A673 (cell line): Measurements from ENCODE around the gene HS6ST2. TPM values are rescaled to one million over a fixed set of nuclear protein-coding genes. Genes with fewer than 3 reads are reported as not detected.

Source experiments
- BruUV-seq: library from RNA; stranded (reverse); fragments of 400-500 nt; replicated peaks from 2 replicates; lab custom pipeline; 2021; lab: Mats Ljungman, UMichigan
- CTCF ChIA-PET: fragments of 300-600 bp; sonication (Branson Sonifier 250); formaldehyde crosslinking; loops from one replicate; lab custom pipeline; 2022; ENCODE audit warnings: antibody characterized with exemption; lab: Charles Lee
- POLR2A ChIA-PET: fragments of 300-600 bp; sonication (Branson Sonifier 250); formaldehyde crosslinking; loops from one replicate; lab custom pipeline; 2022; ENCODE audit warnings: antibody characterized with exemption; ENCODE audit not compliant: low non-redundant PET; lab: Charles Lee
- DNase-seq: peaks from one replicate; pipeline ENCODE4 v3.0.0-alpha.2; 2015; ENCODE audit warnings: low spot score
- H3K27ac ChIP-seq: fragments of 200-600 bp; sonication (generic); 2 replicates; pipeline ENCODE4 v1.5.1; 2016; ENCODE audit warnings: mixed run types, low read depth, mild to moderate bottlenecking, mixed read lengths, antibody characterized with exemption, low read length; ENCODE audit not compliant: poor library complexity, severe bottlenecking
- H3K27me3 ChIP-seq: fragments of 200-600 bp; sonication (generic); replicated peaks from 2 replicates; pipeline ENCODE4 v1.6.1; 2017; ENCODE audit warnings: mixed run types, low read depth, mild to moderate bottlenecking, mixed read lengths, antibody characterized with exemption, low read length; ENCODE audit not compliant: insufficient read depth, poor library complexity
- H3K36me3 ChIP-seq: fragments of 200-600 bp; sonication (generic); 2 replicates; pipeline ENCODE4 v1.6.1; 2016; ENCODE audit warnings: mixed run types, mild to moderate bottlenecking, mixed read lengths, antibody characterized with exemption, low read length; ENCODE audit not compliant: insufficient read depth, poor library complexity, severe bottlenecking
- H3K4me1 ChIP-seq: fragments of 200-600 bp; sonication (generic); 2 replicates; pipeline ENCODE4 v1.6.1; 2017; ENCODE audit warnings: mixed run types, mild to moderate bottlenecking, mixed read lengths, antibody characterized with exemption, low read length; ENCODE audit not compliant: insufficient read depth, poor library complexity, severe bottlenecking
- H3K4me3 ChIP-seq: fragments of 200-600 bp; sonication (generic); 2 replicates; pipeline ENCODE4 v1.5.1; 2016; ENCODE audit warnings: low read depth, mixed run types, mild to moderate bottlenecking, mixed read lengths, low read length; ENCODE audit not compliant: poor library complexity, severe bottlenecking
- H3K9me3 ChIP-seq: fragments of 200-600 bp; sonication (generic); 2 replicates; pipeline ENCODE4 v1.6.1; 2016; ENCODE audit warnings: mixed run types, low read depth, mild to moderate bottlenecking, mixed read lengths, antibody characterized with exemption, low read length; ENCODE audit not compliant: poor library complexity, severe bottlenecking
- EZH2 ChIP-seq: fragments of 200-600 bp; sonication (generic); IDR thresholded peaks from 2 replicates; pipeline ENCODE4 v1.6.1; 2017; ENCODE audit warnings: borderline replicate concordance, low read depth, mild to moderate bottlenecking, mixed read lengths, antibody characterized with exemption, low read length; ENCODE audit not compliant: poor library complexity, severe bottlenecking
- intact Hi-C: fragments of 100-400 bp; cut with micrococcal nuclease; formaldehyde crosslinking; loops from one replicate; pipeline ENCODE4 v1.10.0; 2022; ENCODE audit not compliant: unreplicated experiment
- total RNA-seq: library from RNA; stranded (reverse); gene quantifications from 2 replicates; pipeline ENCODE4 v1.2.3, GENCODE V29; 2021
- TF ChIP-seq, protein P1 (sequence below): fragments of 300-800, 200-600 bp; sonication (generic); conservative IDR thresholded peaks from 2 replicates; pipeline ENCODE4 v1.5.1; 2017; ENCODE audit warnings: low read depth, mild to moderate bottlenecking, antibody characterized with exemption, low read length, moderate library complexity, mixed read lengths

HS6ST2 gene
- total RNA-seq, 1 experiment from 2014 or later, result 6.9 TPM

DNA sequence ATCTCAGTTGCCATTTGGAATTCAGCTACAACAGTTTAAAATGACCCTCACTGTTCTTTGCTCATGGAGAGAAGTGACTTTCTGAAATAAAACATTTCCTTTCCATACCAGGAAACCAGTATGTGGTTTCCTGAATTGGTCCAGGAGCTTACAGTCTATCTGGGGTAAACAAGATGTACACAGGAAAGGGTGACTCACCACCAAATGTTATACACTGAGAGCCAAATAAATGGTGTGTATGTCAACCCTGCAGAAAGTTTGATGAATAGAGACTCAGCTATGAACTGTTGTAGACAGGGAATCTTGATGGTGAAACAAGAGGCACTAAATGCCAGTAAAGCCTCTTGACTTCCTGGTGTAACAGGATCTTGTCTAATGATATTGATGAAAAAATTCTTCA lies 100.4 kb downstream of the HS6ST2 start:
- intact Hi-C loops, result no loop called here
- TF ChIP-seq, protein P1, sequence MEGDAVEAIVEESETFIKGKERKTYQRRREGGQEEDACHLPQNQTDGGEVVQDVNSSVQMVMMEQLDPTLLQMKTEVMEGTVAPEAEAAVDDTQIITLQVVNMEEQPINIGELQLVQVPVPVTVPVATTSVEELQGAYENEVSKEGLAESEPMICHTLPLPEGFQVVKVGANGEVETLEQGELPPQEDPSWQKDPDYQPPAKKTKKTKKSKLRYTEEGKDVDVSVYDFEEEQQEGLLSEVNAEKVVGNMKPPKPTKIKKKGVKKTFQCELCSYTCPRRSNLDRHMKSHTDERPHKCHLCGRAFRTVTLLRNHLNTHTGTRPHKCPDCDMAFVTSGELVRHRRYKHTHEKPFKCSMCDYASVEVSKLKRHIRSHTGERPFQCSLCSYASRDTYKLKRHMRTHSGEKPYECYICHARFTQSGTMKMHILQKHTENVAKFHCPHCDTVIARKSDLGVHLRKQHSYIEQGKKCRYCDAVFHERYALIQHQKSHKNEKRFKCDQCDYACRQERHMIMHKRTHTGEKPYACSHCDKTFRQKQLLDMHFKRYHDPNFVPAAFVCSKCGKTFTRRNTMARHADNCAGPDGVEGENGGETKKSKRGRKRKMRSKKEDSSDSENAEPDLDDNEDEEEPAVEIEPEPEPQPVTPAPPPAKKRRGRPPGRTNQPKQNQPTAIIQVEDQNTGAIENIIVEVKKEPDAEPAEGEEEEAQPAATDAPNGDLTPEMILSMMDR, result no peak
- Histone ChIP-seq H3K4me3 (no peak overlapping the region), H3K4me1 (no peaks in the 10 kb centered on the region), H3K9me3 (no peaks in the 10 kb centered on the region), H3K27me3 (no peaks in the 10 kb centered on the region), H3K36me3 (no peaks in the 10 kb centered on the region), H3K27ac (no peak overlapping the region)
- ChIA-PET CTCF (no interaction called here), POLR2A (no interaction called here)
- BruUV-seq, result no TSS peak
- DNase-seq, result peak; percentile 54

DNA sequence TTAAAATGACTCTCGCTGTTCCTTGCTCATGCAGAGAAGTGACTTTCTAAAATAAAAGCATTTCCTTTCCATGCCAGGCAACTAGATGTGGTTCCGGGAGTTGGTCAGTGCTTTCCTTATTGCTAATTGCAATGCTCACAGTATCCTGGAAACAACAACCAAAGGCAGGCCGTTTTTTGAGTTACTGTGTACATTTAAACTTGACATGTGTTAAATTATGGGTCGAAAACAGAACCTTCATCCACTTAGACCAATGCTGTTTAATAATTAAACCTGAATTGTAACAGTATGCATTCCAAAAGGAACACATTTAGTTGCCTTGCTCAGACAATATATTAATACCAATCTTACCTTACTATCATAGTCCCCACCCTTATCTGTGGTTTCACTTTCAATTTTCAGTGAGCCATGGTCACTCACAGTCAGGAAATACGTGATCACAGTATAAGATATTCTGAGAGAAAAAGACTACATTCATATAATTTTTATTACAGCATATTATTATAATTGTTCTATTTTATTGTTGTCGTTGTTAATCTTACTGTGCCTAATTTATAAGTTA lies 102.6 kb downstream of the HS6ST2 start:
- Histone ChIP-seq H3K4me3 (no peak overlapping the region), H3K4me1 (no peaks in the 10 kb centered on the region), H3K27ac (no peak overlapping the region), H3K36me3 (no peaks in the 10 kb centered on the region), H3K27me3 (no peaks in the 10 kb centered on the region), H3K9me3 (no peaks in the 10 kb centered on the region)
- intact Hi-C loops, result no loop called here
- BruUV-seq, result no TSS peak
- ChIA-PET POLR2A (no interaction called here), CTCF (no interaction called here)
- DNase-seq, result no peak
- TF ChIP-seq, protein P1, result no peak
- no peak for TF ChIP-seq EZH2

DNA sequence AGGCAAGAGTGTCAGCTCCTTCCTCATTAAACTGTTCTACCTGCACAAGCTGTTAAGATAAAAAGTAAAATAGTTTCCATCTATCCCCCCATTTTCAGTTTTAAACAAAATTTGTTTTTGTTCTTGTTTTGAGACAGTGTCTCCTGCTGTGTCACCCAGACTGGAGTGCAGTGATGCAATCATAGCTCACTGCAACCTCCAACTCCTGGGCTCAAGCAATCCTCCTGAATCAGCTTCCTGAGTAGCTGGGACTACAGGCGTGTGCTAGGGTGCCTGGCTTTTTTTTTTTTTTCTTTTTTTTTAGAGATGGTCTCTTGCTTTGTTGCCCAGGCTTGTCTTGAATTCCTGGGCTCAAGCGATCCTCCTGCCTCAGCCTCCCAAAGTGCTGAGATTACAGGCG lies 105.4 kb downstream of the HS6ST2 start:
- POLR2A ChIA-PET, result no interaction called here
- H3K27me3 ChIP-seq, result no peaks in the 10 kb centered on the region
- CTCF ChIA-PET, result no interaction called here
- no peaks in the 10 kb centered on the region for H3K4me1 ChIP-seq
- BruUV-seq, result no TSS peak
- intact Hi-C loops, result no loop called here
- no peak overlapping the region for H3K27ac ChIP-seq
- H3K36me3 ChIP-seq, result no peaks in the 10 kb centered on the region
- no peak overlapping the region for H3K4me3 ChIP-seq
- no peak for DNase-seq
- TF ChIP-seq EZH2, result no peak
- TF ChIP-seq, protein P1, result no peak
- H3K9me3 ChIP-seq, result no peaks in the 10 kb centered on the region
